Skeletal muscle tissue (tissue), 4 donors: ENCODE measurements around the gene ELAVL1. TPM values are rescaled to one million over a fixed set of nuclear protein-coding genes. Genes with fewer than 3 reads are reported as not detected.

ENCODE experiments used
- H3K27ac ChIP-seq: one replicate; pipeline ENCODE4 v1.7.0; 2013; ENCODE audit warnings: mild to moderate bottlenecking, low read depth, low read length, inconsistent platforms
- H3K27me3 ChIP-seq, 3 donors: one replicate each; pipeline ENCODE4 v1.7.0; 2013; ENCODE audit warnings: low read length in 3 of 3; ENCODE audit not compliant: control insufficient read depth in 3 of 3, insufficient read depth in 3 of 3
- H3K36me3 ChIP-seq, 3 donors: one replicate each; pipeline ENCODE4 v1.7.0; 2013; ENCODE audit warnings: low read length in 3 of 3; ENCODE audit not compliant: control insufficient read depth in 3 of 3, insufficient read depth in 3 of 3
- H3K4me1 ChIP-seq, 3 donors: one replicate each; pipeline ENCODE4 v1.7.0; 2013; ENCODE audit warnings: low read length in 3 of 3, mild to moderate bottlenecking in 3 of 3; ENCODE audit not compliant: control insufficient read depth in 3 of 3, insufficient read depth in 3 of 3
- H3K4me3 ChIP-seq, 3 donors: one replicate each; pipeline ENCODE4 v1.7.0; 2013; ENCODE audit warnings: low read length in 3 of 3
- H3K9ac ChIP-seq, 3 donors: one replicate each; pipeline ENCODE4 v1.7.0; 2013; ENCODE audit warnings: low read length in 3 of 3, mild to moderate bottlenecking in 3 of 3, moderate library complexity in 2 of 3, low read depth in 1 of 3
- H3K9me3 ChIP-seq, 3 donors: one replicate each; pipeline ENCODE4 v1.7.0; 2013; ENCODE audit warnings: low read length in 3 of 3; ENCODE audit not compliant: control insufficient read depth in 3 of 3
- total RNA-seq: library from RNA; depleted of rRNA; stranded (reverse); fragments of >200 nt; gene quantifications from one replicate; pipeline ENCODE4 v1.2.3, GENCODE V29; 2014
- donor health status: Osteomylitis.

ELAVL1 gene
- 16.7 TPM for total RNA-seq

- Histone ChIP-seq H3K9ac (peak within 1 kb of the TSS; percentile 94 to 96 (median 95)), H3K4me1 (peaks cover 37 to 40% (median 39%) of the 10 kb centered on the region in 3 donors), H3K9me3 (no peaks in the 10 kb centered on the region), H3K36me3 (peaks cover 0 to 3% (median 3%) of the 10 kb centered on the region in 3 donors), H3K4me3 (peak within 1 kb of the TSS; percentile 92 to 96 (median 94)), H3K27me3 (no peaks in the 10 kb centered on the region), H3K27ac (peak within 1 kb of the TSS; percentile 82)
Observed at GRCh38 chr19:8005534-8006256, at the start of gene ELAVL1. Gene ELAVL1 (minus strand): TSS chr19:8005641. CDS start chr19:7991815, 13,826 bp downstream.

DNA sequence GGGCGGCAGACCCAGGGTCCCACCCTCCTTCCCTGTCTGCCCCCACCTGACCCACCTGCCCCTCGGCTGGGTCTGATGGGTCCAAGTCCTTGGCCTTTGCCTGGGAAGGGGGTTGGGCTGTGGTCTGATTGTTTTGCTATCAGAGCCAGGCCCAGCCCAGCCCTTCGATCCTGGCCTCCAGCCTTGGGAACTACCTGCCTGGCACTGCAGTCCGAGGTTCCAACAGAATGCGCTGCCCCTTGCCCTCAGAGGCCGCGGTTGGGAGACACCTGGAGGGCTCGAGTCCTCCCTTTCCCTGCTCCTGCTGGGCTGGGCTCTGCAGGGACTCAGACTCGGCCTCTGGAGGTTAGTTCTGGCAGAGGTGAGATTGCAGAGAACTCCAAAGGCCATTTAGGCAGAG is 48.7 kb upstream of the ELAVL1 start:
- peaks cover 0 to 11% (median 8%) of the 10 kb centered on the region in 3 donors for H3K27me3 ChIP-seq
- no peak overlapping the region for H3K27ac ChIP-seq
- H3K36me3 ChIP-seq: no peaks in the 10 kb centered on the region
- no peak overlapping the region for H3K4me3 ChIP-seq
- H3K9me3 ChIP-seq: peaks cover 0 to 2% (median 0%) of the 10 kb centered on the region in 3 donors
- peaks cover 0 to 6% (median 3%) of the 10 kb centered on the region in 3 donors for H3K4me1 ChIP-seq
- H3K9ac ChIP-seq: no peak overlapping the region

DNA sequence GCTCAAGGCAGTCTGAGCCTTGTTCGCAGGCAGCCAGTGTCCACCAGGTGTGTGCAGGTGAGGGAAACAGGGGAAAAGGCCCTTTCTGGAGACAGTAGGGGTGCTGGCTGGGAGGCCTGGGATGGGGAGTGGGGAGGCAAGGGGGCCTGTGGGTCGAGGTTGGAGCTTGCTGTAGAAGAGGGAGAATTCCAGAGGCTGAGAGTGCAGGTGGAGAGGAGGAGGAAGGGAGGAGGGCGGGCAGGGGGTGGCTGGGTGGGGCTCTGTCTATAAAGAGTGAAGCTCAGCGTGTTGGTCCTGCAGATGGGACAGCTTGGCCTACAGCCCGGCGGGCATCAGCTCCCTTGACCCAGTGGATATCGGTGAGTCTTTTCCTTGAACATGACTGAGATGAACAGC is 47.0 kb upstream of the ELAVL1 start, which contains the start of gene CCL25:
CCL25 (plus strand) TSS at position 297 of the 396 bp plus-strand sequence. CDS start 290 bp downstream, outside the sequence.
- H3K36me3 ChIP-seq: no peaks in the 10 kb centered on the region
- peaks cover 0 to 6% (median 3%) of the 10 kb centered on the region in 3 donors for H3K4me1 ChIP-seq
- no peak within 1 kb of the TSS for H3K4me3 ChIP-seq
- no peak within 1 kb of the TSS for H3K27ac ChIP-seq
- no peaks in the 10 kb centered on the region for H3K9me3 ChIP-seq
- peaks cover 0 to 11% (median 10%) of the 10 kb centered on the region in 3 donors for H3K27me3 ChIP-seq
- no peak within 1 kb of the TSS for H3K9ac ChIP-seq

GRCh38 chr19:8050274-8051096 is 45.0 kb upstream of the ELAVL1 start:
- peaks cover 0 to 11% (median 11%) of the 10 kb centered on the region in 3 donors for H3K27me3 ChIP-seq
- H3K4me1 ChIP-seq: peaks cover 0 to 6% (median 3%) of the 10 kb centered on the region in 3 donors
- no peaks in the 10 kb centered on the region for H3K36me3 ChIP-seq
- no peaks in the 10 kb centered on the region for H3K9me3 ChIP-seq
- no peak overlapping the region for H3K27ac ChIP-seq
- peak overlapping the region in 1 of 3 donors; percentile 22 for H3K4me3 ChIP-seq
- no peak overlapping the region for H3K9ac ChIP-seq

DNA sequence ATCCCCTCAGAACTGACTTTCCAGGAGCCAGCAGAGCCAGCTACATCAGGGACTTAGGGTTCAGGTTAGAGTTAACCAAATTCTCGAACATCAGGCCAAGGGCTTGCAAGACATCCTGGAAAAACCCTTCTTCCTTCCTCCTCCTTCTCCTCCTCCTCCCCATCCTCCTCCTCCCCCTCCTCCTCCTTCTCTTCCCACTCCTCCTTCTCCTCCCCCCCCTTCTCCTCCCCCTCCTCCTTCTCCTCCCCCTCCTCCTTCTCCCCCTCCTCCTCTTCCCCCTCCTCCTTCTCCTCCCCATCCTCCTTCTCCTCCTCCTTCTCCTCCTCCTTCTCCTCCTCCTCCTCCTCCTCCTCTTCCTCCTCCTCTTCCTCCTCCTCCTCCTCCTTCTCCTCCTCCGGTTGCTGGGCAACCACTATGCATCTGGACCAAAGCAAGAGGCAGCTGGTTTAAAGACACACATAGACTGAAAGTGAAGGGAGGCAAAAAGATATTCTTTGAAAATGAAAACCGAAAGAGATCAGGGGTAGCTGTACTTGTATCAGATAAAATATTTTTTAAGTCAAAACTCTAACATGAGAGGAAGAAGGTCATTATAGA is 41.2 kb upstream of the ELAVL1 start:
- H3K4me3 ChIP-seq: no peak overlapping the region
- H3K36me3 ChIP-seq: no peaks in the 10 kb centered on the region
- no peak overlapping the region for H3K9ac ChIP-seq
- H3K4me1 ChIP-seq: peaks cover 0 to 6% (median 3%) of the 10 kb centered on the region in 3 donors
- peaks cover 0 to 13% (median 5%) of the 10 kb centered on the region in 3 donors for H3K27me3 ChIP-seq
- no peak overlapping the region for H3K27ac ChIP-seq
- no peaks in the 10 kb centered on the region for H3K9me3 ChIP-seq

DNA sequence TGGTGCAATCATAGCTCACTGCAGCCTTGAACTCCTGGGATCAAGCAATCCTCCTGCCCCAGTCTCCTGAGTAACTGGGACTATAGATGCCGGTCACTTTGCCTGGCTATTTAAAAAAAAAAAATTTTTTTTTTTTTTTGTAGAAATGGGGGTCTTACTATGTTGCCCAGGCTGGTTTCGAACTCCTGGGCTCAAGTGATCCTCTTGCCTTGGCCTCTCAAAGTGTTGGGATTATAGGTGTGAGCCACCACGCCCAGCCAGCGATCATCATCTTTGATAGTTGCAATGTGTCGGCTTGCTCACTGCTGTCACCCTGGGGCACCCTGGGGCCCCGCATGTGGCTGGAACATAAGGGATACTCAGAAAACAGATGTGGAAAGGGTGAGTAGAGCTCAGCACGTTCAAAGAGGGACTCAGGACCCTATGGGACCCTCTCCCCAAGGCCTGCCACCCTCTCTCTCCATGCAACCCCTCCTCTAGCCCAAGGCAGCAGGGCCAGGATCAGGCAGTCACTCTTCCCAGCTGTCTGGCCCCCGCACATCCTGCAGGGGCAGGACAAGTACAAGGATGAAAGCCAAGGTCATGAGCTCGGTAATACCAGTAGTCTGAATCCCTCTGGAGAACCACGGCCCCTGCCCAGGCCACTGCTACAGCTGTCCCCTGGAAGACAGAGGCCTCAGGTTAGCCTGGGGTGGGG is 40.6 kb upstream of the ELAVL1 start:
- Histone ChIP-seq H3K4me3 (no peak overlapping the region), H3K4me1 (peaks cover 0 to 6% (median 3%) of the 10 kb centered on the region in 3 donors), H3K27me3 (peaks cover 0 to 16% (median 9%) of the 10 kb centered on the region in 3 donors), H3K36me3 (no peaks in the 10 kb centered on the region), H3K9me3 (no peaks in the 10 kb centered on the region), H3K27ac (no peak overlapping the region), H3K9ac (no peak overlapping the region)

DNA sequence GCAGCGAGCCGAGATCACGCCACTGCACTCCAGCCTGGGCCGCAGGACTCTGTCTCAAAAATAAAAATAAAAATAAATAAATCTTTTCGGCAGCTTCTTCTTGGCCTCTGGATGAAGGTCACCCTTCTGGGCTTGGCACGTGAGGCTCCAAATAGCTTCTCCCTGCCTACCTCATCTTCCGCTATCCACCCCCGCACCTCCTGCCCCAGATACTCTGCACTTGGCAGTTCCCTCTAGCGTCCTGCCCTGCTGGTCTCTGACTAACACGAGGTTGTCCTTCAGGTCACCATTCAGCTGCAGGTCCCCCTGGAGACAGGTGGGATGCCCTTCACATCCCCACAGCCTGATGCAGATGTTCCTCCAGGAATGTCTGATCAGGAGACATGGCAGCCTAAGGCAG is 38.6 kb upstream of the ELAVL1 start:
- no peak overlapping the region for H3K4me3 ChIP-seq
- H3K9me3 ChIP-seq: no peaks in the 10 kb centered on the region
- peaks cover 0 to 7% (median 4%) of the 10 kb centered on the region in 3 donors for H3K27me3 ChIP-seq
- no peak overlapping the region for H3K27ac ChIP-seq
- H3K9ac ChIP-seq: no peak overlapping the region
- H3K36me3 ChIP-seq: no peaks in the 10 kb centered on the region
- no peaks in the 10 kb centered on the region for H3K4me1 ChIP-seq

- Histone ChIP-seq H3K27me3 (peaks cover 0 to 7% (median 7%) of the 10 kb centered on the region in 3 donors), H3K27ac (no peak overlapping the region), H3K9me3 (no peaks in the 10 kb centered on the region), H3K9ac (no peak overlapping the region), H3K4me3 (no peak overlapping the region), H3K4me1 (no peaks in the 10 kb centered on the region), H3K36me3 (no peaks in the 10 kb centered on the region)
Observed at GRCh38 chr19:8042900-8043299, 37.5 kb upstream of the ELAVL1 start.

GRCh38 chr19:8041531-8041931 is 36.1 kb upstream of the ELAVL1 start:
- H3K27ac ChIP-seq: no peak overlapping the region
- H3K27me3 ChIP-seq: peaks cover 0 to 7% (median 5%) of the 10 kb centered on the region in 3 donors
- no peak overlapping the region for H3K9ac ChIP-seq
- H3K9me3 ChIP-seq: no peaks in the 10 kb centered on the region
- no peaks in the 10 kb centered on the region for H3K36me3 ChIP-seq
- peaks cover 0 to 2% (median under 1%) of the 10 kb centered on the region in 3 donors for H3K4me1 ChIP-seq
- H3K4me3 ChIP-seq: no peak overlapping the region
